Peyer's patch (tissue), 4 donors: Measurements from ENCODE around the gene AOAH.

Experiments used
- CTCF ChIP-seq, 6 experiments: fragments of 450-650 bp in 4 of 6; fragments of 200-600 bp in 2 of 6; sonication (generic) in 1 of 6; IDR thresholded peaks; one replicate each; pipeline ENCODE4 v1.5.1; 2017 to 2019; ENCODE audit warnings: antibody characterized with exemption in 6 of 6, mild to moderate bottlenecking in 3 of 6, moderate library complexity in 1 of 6
- POLR2A ChIP-seq, 2 donors: fragments of 450-650 bp; IDR thresholded peaks; one replicate each; pipeline ENCODE4 v1.5.1; 2017; ENCODE audit warnings: antibody characterized with exemption in 2 of 2, mild to moderate bottlenecking in 2 of 2, moderate library complexity in 2 of 2

- TF ChIP-seq CTCF (IDR thresholded peaks at IDR 0.05) (no peak), POLR2A (IDR thresholded peaks at IDR 0.05) (no peak)
Measured at GRCh38 chr7:36750451-36750850, 26.2 kb upstream of the AOAH start.
